Astrocyte (in vitro differentiated cells and primary cell): ENCODE data around the gene AFMID.

Experiments
- CTCF ChIP-seq: IDR thresholded peaks from 2 replicates; pipeline ENCODE4 v1.5.1; 2011; ENCODE audit warnings: low read depth, mild to moderate bottlenecking, inconsistent platforms, low read length, moderate library complexity; ENCODE audit not compliant: insufficient read depth
- EZH2 ChIP-seq: IDR thresholded peaks from 2 replicates; pipeline ENCODE4 v1.6.1; 2012; ENCODE audit warnings: mild to moderate bottlenecking, low read length, inconsistent platforms; ENCODE audit not compliant: insufficient read depth

DNA sequence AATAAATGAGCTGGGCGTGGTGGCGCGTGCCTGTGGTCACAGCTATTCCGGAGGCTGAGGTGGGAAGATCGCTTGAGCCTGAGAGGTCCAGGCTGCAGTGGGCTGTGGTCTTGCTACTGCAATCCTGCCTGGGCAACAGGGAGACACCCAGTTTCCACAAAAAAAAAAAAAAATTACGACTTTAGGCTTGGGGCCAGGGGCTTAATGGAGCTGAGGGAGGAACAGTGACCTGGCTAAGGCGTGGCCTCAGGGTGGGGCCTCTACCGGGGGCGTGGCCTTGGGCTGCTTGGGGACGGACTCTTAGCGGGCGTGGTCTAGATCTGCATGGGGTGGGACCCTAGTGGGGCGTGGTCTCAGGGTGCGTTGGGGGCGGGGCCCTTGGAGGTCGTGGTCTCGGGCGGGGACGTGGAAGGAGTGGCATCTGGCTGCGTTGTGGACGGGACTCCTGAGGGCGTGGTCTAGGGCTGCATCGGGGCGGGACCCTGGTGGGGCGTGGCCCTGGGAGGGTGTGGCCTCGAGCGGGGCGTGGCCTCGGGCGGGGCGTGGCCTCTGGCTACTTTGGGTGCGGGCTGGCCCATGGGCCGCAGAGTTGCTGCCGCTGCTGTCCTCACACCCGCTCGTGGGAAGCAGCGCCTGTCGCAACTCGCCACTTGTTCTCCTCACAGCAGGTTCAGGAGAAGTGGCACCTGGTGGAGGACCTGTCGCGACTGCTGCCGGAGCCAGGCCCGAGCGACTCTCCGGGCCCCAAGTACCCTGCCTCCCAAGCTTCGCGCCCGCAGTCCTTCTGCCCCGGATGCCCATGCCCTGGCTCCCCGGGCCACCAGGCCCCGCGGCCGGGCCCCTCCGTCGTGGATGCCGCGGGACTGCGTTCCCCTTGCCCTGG lies 46.8 kb upstream of the AFMID start:
- TF ChIP-seq CTCF: no peak
- TF ChIP-seq EZH2: no peak
